Kasumi-1 (cell line): ENCODE results near the gene FRMD8.
"Not testable (repeated sequence)": the region's sequence is repeated elsewhere in the genome, so short reads cannot be mapped to it uniquely, and the experiment has no call there.

ENCODE experiments used
- DNase-seq, 2 experiments: peaks; one replicate each; lab custom pipeline; 2025; lab: John Stamatoyannopoulos, UW

FRMD8 gene

DNA sequence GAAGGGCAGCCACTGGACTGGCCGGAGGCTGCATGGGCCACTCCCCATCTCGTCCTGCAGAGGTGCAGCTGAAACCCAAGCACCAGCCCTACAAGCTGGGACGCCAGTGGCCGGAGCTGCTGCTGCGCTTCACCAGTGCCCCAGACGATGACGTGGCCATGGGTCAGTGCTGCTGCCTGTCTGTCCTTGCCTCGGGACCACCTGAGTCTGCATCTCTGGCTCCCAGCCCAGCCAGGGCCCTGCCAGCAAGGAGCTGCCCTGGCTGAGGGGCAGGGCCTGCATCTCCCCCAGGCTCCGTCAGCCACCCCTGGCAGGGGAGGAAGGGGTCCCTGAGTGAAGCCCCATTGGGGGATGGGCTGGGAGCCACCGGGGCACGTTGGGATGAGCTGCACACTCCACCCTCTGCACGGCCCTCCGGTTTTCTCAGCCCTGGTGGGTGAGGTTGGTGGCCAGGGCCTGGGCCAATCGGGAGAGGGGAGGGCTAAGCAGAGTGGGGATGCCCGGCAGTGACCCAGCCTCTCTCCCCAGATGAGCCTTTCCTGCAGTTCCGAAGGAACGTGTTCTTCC is 7.2 kb downstream of the FRMD8 start:
- no peak for DNase-seq

DNA sequence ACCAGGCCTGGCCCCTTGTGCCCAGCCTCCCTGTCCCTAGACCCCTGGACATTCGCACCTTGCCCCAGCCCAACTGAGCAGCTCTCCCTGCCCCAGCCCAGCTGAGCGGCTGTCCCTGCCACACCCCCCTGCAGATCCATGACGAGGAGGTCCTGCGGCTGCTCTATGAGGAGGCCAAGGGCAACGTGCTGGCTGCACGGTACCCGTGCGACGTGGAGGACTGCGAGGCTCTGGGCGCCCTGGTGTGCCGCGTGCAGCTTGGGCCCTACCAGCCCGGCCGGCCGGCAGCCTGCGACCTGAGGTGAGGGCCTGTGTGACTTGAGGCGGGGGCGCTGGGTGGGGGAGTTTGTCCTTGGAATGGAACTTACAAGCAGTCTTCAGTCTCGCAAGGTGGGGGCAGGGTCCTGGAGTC is 7.7 kb downstream of the FRMD8 start:
- no peak for DNase-seq

DNA sequence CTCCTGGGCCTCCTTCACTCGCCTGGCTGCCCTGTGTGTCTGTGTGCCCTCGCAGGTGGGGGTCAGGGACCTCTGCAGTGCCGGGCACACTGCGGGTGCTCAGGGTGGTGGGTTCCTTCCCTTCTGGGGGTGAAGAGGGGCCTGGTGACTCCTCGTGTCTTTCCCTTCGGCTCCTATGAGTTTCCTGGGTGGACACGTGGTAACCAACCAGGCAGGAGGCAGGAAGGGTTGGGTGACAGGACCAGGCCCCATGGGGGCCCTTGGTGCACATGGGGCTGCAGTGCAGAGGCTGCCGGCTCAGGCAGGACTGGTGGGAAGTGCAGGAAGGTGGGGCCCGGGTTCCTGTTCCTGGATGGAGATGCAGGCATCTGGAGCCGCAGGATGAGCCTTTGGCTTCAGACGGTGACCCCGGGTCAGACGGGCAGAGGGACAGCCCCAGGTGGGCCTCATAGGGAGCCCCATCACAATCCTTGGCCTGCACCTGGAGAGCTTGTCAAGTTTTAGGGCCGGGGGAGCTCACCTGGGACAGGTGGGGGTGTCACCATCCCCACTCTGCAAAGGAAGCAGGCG is 9.6 kb downstream of the FRMD8 start:
- DNase-seq: no peak

DNA sequence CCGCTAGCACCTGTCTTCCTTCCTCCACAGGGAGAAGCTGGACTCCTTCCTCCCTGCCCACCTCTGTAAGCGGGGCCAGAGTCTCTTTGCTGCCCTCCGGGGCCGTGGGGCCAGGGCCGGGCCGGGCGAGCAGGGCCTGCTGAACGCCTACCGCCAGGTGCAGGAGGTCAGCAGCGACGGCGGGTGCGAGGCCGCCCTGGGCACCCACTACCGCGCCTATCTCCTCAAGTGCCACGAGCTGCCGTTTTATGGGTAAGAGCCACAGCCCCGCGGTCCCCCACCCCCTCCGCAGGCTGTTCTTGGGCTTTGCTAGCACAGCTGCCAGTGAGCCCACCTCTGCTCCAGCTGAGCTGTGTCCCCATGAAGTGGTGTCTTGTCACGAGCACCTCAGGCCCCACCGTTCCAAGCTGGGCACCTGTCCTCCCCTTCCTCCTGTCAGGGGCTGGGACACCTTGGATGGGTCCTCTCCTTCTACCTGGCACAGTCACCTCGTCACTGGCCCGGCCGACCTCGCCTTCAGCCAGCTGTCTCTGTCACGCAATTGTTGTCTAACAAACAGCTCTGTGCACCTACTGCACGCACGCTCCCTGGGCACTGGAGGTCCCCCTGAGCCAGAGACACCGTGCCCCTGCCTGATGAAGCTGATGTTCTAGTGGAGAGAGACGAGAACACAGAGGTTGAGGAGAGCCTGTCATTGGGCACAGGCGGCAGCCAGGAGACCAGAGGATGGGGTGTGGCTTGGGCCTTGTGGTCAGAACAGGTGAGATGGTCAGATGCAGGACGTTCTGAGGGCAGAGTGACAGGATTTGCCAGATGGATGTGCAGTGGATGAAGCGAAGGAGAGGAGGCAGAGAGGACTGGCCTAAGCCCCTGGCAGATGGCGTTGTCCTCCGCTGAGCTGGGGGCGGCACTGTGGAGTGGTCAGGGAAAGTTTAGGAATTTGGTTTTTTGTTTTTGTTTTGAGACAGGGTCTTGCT is 10.6 kb downstream of the FRMD8 start:
- DNase-seq: no peak

DNA sequence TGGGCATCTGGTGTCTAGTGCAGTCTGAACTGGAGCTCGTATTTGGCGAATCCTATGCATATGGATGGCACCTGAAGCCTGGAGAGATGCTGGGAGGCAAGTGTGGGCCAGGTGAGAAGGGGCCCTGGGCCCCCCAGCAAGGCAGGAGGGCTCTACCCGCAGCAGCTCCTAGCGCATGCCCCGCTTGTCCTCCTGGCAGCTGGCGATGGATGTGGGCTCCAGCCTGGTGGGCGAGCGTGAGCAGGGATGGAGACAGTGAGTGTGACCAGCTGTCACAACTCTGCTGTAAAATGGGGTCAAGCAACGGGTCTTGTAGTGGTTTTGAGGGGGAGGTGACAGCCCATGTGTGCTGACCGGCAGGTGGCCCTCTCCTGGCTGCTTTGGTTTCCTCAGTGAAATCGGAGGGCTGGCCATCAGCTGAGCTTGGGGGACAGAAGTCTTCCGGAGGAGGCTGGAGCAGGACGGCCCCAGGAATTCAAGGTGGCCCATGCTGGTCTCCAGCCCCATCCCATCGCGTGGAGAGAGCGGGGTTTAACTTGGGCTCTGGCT is 12.0 kb downstream of the FRMD8 start:
- DNase-seq: no peak

DNA sequence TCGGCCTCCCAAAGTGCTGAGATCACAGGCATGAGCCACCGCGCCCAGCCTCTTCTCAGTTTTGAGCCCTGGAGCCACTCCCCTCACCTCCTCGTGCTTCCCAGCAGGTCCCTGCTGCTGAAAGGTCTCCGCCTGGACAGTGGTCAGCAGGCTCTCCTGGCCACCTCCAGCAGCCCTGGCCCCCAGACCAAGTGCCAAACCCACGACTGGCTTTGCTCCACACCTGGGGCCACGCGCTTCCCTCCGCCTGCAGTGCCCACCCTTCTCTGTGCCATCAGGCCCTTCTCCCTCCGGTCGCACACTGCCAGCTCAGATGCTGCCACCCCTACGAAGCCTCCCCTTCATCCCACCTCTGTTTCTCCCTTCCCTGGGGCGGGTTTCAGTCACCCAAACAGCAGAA is 12.8 kb downstream of the FRMD8 start:
- DNase-seq: no peak

DNA sequence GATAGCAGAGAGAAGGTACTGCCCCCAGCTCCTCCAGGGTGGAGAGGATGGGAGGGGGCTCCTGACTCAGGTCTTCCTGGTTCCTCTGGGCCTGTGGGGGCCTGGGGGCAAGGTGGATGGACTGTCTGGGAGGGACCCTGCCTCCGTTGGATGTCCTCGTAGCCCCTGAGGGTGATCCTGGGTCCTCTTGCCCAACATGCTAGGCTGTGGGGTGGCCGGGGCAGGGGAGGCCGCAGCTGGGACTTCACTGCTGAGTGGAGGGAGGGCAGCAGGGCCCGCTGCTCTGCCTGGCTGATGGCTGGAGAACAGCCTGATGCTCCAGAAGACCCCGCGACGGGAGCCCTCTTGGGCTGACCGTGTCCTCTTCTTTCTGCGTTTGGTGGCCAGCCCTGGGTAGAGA is 13.4 kb downstream of the FRMD8 start:
- DNase-seq: no peak

DNA sequence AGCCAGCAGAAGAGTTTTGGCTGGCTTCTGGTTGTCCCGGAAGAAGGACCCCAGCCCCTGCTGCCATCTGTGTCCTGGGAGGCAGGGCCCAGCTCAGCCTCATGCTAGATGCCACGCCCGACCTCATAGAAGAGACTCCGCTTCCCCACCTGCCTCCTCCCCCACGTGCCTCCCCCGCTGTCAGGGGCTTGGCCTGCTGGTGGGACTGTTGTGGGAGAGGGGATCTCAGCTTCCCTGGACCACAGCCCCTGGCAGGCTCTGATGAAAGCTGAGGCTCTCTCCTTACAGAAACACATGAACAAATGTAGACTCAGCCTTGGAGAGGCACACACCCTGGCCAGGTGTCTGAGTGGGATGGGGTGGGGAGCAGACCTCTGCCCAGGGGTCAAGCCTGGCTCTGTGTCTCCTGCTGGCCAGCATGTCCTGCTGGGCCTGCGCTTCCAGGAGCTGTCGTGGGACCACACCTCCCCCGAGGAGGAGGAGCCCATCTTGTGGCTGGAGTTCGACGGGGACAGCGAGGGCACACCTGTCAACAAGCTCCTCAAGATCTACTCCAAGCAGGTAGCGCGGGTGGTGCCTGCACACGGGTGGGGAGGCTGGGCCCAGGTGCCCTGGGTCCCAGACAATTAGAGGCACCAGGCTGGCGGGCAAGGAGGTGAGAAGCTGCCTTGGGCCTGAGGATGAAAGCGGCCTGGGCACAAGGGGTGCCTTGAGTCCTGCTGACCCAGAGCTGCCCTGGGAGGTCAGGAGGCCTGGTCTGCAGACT is 14.1 kb downstream of the FRMD8 start:
- no peak for DNase-seq

DNA sequence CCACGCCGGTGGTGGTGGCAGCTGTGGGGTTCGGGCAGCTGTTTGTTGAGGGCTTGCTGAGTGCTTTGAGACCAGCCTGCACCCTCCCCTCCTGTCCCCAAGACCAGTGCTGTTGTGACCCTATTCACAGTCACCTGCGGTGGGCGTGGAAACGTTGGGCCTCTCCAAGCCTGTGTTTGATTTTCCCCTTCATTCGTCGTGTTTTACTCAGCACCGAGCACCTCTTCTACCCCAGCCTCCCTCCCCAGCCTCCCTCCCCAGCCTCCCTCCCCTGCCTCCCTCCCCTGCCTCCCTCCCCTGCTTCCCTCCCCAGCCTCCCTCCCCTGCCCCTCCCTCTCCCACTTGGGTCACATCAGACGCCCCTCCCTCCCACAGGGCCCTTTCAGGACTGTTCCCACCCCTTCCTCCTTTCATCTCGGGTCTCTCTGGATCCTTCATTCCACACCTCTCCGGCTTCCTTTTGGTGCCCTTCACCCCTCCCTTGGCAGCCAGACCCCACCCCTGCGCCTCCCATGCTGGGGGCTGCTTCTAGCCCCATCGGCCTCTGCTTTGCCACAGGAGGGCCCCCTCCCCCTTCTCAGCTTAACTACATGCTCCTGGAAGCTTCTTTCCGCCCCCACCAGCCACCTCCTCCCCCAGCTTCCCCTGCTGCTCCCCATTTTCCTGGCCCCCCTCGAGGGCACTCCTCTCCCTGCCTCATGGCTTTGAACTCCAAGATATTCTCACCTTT is 14.8 kb downstream of the FRMD8 start:
- no peak for DNase-seq

DNA sequence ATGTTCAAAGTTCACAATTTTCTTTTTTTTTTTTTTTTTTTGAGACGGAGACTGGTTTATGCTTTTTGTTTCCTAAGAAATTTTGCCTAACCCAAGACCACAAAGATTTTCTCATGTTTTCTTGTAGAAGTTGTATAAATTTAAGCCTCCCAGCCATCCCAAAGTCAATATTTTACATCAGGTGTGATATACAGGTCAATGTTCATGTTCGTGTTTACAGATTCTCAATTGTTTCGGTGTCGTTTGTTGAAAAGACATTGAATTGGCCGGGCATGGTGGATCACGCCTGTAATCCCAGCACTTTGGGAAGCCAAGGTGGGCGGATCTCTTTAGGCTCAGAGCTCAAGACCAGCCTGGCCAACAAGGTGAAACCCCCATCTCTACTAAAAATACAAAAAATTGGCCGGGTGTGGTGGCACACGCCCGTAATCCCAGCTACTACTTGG is 15.4 kb downstream of the FRMD8 start:
- DNase-seq: no peak

DNA sequence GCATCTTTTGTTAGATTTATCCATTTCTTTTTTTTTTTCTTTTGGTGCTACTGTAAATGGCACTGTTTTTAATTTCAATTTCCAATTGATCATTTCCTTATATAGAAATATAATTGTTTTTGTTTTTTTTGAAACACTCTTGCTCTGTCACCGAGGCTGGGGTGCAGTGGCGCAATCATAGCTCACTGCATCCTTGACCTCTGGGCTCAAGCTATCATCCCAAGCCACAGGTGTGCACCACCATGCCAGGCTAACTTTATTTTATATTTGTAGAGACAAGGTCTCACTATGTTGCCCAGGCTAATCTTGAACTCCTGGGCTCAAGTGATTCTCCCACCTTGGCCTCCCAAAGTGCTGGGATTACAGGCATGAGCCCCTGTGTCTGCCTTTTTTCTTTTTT is 16.4 kb downstream of the FRMD8 start:
- no peak for DNase-seq

DNA sequence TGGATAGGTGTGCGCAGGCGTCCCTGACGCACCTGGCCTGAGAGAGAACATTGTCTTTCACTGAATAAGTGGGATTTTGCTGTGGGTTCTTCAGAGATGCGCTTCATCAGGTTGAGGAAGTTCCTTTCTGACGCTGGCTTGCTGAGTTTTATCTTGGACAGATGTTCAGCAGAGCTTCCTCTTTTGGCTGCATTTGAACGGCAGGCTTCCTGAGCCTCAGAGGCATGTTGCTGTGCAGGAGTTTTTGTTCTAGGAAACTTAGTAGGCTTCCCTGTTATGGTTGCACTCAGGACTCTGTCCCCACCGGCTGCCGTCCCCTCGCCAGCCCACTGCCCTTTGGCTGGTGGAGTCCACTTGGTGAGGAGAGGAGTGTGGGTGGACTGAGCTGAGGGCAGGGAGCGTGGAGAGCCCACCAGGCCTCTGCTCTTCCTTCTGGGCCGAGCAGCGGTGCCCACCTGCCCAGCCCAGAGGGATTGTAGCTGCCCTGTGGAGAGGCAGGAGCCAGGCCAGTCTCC is 17.2 kb downstream of the FRMD8 start:
- DNase-seq: peak; percentile 96 to 97

DNA sequence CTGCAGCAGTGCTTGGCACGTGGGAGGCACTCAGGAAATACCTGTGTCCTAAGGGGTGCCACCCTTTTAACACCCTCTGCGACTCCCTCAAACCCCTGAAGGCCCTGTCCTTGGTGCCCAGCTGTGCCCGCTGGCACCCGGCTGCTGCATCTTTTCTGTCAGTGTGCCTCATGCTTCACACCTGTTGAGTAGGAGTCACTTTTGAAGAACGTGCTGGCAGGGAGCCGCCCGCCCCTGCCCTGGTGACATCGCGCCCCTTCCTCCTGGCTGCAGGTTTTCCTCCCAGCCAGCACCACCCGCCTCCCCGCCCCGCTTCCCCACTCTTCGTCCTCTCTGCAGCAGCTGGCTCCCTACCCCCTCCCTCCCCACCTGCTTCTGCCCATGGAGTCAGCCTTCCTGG is 17.8 kb downstream of the FRMD8 start:
- peak in 1 of 2 experiments; percentile 36 for DNase-seq

DNA sequence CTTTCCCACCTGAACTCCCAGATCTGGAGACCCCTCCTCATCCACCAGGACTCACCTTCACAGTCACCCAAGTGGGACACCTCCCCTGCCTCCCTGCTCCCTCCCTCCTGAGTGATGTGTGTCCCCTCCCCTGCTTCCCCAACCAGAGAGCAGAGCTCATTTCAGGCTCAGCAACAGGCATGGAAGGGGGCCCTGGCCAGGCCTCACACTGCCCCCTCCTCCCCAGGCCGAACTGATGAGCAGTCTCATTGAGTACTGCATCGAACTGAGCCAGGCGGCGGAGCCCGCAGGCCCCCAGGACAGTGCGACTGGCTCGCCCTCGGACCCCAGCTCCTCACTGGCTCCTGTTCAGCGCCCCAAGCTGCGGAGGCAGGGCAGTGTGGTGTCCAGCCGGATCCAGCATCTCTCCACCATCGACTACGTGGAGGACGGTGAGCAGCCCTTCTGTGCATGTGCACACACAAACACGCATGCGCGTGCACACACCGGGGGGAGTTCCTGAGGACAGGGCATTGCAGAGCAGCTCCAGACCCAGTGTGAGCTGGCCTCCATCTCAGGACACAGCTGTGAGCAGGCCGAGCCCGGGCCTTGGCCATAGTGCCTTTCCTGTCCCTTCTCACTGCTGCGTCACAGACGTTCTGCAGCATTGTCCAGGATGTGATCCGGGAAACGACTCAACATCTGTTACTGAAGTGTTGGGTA is 18.4 kb downstream of the FRMD8 start:
- DNase-seq: no peak

DNA sequence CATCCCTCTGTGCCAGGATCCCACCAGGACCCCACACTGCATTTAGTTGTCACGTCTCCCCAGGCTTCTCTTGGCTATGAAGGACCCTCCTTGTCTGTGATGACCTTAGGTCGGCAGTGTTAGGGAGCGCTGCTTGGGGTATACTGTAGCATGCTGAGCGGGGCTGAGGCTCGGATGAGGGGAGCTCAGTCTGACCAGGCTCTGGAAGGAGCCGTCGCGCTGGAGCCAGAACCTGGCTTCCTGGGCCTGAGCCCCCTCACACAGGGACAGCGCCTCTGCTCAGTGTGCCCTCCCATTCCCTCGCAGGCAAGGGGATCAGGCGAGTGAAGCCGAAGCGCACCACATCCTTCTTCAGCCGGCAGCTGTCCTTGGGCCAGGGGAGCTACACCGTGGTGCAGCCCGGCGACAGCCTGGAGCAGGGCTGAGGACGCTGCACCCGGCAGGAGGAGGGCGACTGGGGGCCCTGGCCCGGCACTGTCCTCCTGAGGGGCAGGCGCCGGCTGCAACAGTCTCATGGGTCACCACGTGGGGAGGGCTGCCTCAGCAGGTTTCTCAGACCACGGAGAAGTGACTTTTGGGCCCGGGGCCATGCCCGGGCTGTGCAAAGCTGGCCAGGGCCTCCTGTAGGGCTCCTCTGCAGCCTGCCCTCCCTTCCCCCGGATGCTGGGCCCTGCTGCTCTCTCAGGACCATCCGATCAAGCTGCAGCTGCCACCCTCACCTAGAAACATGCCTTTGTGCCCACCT is 24.7 kb downstream of the FRMD8 start:
- DNase-seq: no peak

DNA sequence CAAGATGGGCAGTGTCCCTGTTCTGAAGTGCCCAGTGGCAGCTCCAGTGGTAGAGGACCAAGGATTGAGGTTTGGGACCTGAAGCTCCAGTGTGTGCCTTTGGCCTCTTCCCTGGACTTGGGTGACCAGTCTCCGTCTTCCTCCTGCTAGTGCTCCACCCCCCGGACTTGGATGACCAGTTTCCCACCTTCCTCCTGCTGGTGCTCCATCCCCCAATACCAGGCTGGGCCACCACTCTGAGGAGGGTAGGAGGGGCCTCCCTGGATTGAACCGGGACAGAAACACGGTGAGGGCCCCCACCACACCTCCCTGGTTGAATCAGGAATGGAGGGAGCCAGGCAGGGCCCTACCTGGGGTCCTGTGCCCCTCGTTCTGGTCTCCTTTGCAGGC is 25.2 kb downstream of the FRMD8 start:
- no peak for DNase-seq

DNA sequence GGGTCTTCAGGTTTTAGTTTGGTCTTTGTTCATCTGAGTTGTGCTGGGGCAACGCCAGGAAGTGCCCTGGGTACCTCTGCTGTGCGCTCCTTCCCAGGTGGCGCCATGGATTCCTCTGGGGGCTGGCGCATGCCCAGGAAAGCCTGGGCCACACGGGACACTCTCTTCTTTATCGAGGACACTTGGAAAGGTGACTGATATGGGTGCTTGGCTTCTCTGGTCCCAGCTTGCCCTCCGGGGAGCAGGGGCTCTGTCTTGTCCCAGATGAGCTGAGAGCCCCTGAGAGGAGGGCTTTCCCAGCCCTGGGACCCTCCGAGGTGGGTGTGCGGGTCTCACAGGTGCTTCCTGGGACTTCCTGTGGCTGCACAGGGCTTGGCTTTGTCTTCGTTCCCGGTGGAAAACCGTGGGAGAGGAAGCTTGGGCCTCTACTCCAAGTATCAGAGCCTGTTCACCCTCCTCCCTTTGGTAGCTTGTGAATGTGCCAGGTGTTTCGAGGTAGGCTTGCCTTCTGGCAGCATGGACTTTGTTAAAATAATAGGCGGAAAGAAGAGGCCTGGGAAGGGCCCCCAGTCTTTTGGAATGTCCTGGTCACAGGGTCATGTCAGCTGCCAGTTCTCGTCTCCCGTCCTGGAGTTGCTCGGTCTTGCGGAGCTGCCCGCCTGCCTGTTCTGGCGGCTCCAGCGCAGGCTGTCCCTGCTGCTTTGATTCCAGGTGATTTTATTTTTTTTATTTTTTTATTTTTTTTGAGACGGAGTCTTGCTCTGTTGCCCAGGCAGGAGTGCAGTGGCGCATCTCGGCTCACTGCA is 26.0 kb downstream of the FRMD8 start:
- DNase-seq: no peak

DNA sequence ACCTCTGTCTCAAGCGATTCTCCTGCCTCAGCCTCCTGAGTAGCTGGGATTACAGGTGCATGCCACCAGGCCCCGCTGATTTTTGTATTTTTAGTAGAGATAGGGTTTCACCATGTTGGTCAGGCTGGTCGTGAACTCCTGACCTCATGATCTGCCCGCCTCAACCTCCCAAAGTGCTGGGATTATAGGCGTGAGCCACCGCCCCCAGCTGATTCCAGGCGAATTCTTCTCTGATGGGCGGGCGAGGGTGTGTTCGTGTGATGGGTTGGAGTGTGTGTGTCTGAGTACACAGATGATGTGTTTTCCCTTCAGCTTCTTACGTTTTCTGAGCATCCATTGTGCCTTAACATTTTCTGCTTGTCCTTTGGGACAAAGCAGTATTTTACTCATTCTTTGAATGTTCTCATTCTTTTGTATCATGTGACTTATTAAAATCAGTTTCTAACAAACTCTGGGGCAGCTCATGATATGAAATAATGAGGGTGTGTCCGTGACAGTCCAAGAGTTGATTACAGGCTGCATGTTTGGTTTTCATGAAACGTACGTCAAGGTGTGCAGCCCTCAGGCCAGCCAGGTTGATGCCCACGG is 26.7 kb downstream of the FRMD8 start:
- not testable (repeated sequence) for DNase-seq
